Measurements from ENCODE around the gene NLRP5. TPM values are rescaled to one million over a fixed set of nuclear protein-coding genes. Genes with fewer than 3 reads are reported as not detected.

NLRP5 gene
- total and polyA plus RNA-seq, 2 of the 8 experiments (the other 6 are each of a cell fraction or from before 2014, with no cell fraction given), result not detected

DNA sequence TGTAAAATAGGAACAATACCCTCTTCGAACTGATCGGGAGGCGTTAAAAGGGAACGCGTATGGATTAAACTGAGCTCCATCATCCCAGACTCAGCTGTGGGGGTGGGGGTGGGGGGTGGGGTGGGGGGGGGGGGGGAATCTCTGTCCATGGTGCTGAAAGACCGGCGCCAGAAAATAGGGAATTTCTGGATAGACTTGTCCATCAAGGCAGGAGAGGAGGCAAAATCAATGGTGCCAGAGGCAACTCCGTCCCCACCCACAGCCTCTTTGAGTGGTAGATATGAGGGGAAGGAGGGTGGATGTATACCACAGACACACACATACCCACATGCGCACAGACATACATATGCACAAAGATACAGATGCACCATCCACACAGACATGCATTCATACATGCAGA lies 97.1 kb downstream of the NLRP5 start (continued):
- TF ChIP-seq RNF2 (IDR thresholded peaks at IDR 0.05; ENCODE audit: borderline replicate concordance, low read depth, low read length, missing control alignments, poor library complexity, severe bottlenecking), result no peak
- TF ChIP-seq SIRT6 (IDR thresholded peaks at IDR 0.05; ENCODE audit: low read length), result no peak
- TF ChIP-seq SRF (IDR thresholded peaks at IDR 0.05; ENCODE audit: low read depth, low read length), result no peak
- TF ChIP-seq, protein P1, sequence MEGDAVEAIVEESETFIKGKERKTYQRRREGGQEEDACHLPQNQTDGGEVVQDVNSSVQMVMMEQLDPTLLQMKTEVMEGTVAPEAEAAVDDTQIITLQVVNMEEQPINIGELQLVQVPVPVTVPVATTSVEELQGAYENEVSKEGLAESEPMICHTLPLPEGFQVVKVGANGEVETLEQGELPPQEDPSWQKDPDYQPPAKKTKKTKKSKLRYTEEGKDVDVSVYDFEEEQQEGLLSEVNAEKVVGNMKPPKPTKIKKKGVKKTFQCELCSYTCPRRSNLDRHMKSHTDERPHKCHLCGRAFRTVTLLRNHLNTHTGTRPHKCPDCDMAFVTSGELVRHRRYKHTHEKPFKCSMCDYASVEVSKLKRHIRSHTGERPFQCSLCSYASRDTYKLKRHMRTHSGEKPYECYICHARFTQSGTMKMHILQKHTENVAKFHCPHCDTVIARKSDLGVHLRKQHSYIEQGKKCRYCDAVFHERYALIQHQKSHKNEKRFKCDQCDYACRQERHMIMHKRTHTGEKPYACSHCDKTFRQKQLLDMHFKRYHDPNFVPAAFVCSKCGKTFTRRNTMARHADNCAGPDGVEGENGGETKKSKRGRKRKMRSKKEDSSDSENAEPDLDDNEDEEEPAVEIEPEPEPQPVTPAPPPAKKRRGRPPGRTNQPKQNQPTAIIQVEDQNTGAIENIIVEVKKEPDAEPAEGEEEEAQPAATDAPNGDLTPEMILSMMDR (IDR thresholded peaks at IDR 0.05; ENCODE audit: control extremely low read depth in 1 of 3, insufficient read depth in 1 of 3, low read depth in 1 of 3, low read length in 3 of 3), result no peak
